AG04449 (cell line): ENCODE measurements around the gene LSM4.
"Not testable (repeated sequence)": the region's sequence is repeated elsewhere in the genome, so short reads cannot be mapped to it uniquely, and the experiment has no call there.

Experiments used
- CTCF ChIA-PET: fragments of 350-600 bp; formaldehyde crosslinking; extraction: SDS; loops from one replicate; lab custom pipeline; 2021; ENCODE audit warnings: antibody characterized with exemption; lab: Yijun Ruan, JAX
- POLR2A ChIA-PET: fragments of 400-600, 350-600 bp; formaldehyde crosslinking; extraction: SDS; loops from one replicate; lab custom pipeline; 2020; ENCODE audit warnings: antibody characterized with exemption, inconsistent platforms; lab: Yijun Ruan, JAX
- DNase-seq: peaks from one replicate; pipeline ENCODE4 v3.0.0-alpha.2; 2010; ENCODE audit warnings: low read depth, low spot score
- H3K4me3 ChIP-seq: 2 replicates; pipeline ENCODE4 v1.5.1; 2011; ENCODE audit warnings: low read depth, mild to moderate bottlenecking, control low read depth, low read length
- TF ChIP-seq, protein P1 (sequence below): IDR thresholded peaks from one replicate; pipeline ENCODE4 v1.5.1; 2011; ENCODE audit warnings: mild to moderate bottlenecking, moderate library complexity, low read length, control low read depth, inconsistent platforms; ENCODE audit not compliant: insufficient read depth; ENCODE audit errors: missing control alignments

The LSM4 gene

DNA sequence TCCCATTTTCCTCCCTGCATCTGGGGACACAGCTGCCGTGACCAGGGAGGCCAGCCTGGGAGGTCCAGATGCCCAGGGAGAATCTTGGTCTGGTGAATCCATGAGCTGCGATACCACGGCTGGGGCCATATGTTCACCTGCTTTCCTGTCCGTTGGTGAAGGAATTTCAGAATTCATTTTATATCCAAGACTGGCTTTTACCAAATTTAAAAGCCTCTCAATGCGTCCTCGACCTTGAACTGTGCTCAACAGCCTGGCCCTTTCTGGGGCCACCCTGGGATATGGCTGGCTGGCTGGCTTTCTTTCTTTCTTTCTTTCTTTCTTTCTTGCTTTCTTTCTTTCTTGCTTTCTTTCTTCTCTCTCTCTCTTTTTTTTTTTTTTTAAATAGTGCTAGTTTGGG lies 40.9 kb upstream of the LSM4 start:
- ChIA-PET CTCF (interaction anchor here (0.9 to 2.1 kb wide), 5 partner anchors 14 to 47 kb away, joined by 3 to 12 read pairs (median 5); partner anchors contain the start of gene GDF15), POLR2A (interaction anchor here (1.4 kb wide), 1 partner anchor 22 kb away, joined by 8 read pairs; the partner anchor contains the start of gene GDF15)
- no peak for DNase-seq
- TF ChIP-seq, protein P1, sequence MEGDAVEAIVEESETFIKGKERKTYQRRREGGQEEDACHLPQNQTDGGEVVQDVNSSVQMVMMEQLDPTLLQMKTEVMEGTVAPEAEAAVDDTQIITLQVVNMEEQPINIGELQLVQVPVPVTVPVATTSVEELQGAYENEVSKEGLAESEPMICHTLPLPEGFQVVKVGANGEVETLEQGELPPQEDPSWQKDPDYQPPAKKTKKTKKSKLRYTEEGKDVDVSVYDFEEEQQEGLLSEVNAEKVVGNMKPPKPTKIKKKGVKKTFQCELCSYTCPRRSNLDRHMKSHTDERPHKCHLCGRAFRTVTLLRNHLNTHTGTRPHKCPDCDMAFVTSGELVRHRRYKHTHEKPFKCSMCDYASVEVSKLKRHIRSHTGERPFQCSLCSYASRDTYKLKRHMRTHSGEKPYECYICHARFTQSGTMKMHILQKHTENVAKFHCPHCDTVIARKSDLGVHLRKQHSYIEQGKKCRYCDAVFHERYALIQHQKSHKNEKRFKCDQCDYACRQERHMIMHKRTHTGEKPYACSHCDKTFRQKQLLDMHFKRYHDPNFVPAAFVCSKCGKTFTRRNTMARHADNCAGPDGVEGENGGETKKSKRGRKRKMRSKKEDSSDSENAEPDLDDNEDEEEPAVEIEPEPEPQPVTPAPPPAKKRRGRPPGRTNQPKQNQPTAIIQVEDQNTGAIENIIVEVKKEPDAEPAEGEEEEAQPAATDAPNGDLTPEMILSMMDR: no peak
- no peak overlapping the region for H3K4me3 ChIP-seq

DNA sequence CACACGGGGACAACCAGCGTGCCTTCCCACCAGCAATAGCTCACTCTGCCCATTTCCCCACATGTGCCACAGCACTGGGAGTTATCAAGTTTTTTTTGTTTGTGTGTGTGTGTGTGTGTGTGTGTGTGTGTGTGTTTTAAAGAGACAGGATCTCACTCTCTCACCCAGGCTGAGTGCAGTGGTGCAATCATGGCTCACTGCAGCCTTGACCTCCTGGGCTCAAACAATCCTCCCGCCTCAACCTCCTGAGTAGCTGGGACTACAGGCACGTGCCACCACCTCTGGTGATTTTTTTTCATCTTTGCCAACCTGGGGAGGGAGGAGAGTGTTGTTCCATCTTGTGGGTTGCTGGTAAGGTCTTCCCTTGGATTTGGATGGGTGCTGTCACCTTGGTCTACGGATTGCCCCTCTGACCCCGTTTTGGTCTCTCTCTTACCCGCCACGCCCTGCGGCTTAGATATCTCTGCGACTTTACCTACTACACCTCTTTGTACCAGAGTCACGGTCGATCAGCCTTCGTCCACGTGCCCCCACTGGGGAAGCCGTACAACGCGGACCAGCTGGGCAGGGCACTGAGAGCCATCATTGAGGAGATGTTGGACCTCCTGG lies 40.2 kb upstream of the LSM4 start:
- POLR2A ChIA-PET: no interaction called here
- no peak overlapping the region for H3K4me3 ChIP-seq
- no peak for DNase-seq
- CTCF ChIA-PET: interaction anchor here (1.2 to 4.9 kb wide), 4 partner anchors 23 to 48 kb away, joined by 3 to 27 read pairs (median 8); partner anchors contain the start of gene GDF15
- TF ChIP-seq, protein P1: no peak

DNA sequence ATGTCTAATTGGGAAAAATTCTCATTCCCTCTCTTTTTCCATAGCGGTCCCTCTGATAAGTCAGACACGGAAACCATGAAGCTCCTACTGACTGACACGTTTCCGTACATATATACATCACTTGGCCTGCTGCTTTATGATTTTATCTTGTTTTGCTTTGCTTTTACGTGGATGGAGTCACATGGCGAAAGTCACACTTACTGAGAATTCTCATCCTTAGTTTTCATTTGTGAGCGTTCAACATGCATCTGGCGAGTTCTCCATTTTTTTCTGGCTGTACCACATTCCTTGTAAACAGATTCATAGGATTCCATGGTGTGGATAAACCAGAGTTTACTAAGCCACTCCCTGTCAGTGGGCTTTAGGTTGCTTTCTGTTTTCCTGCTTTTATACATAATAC lies 38.8 kb upstream of the LSM4 start:
- H3K4me3 ChIP-seq: no peak overlapping the region
- TF ChIP-seq, protein P1: no peak
- no peak for DNase-seq
- CTCF ChIA-PET: interaction anchor here (2.4 to 4.9 kb wide), 3 partner anchors 12 to 49 kb away, joined by 17 to 34 read pairs (median 27); no protein-coding TSS in a partner anchor
- POLR2A ChIA-PET: interaction anchor here (0.7 kb wide), 1 partner anchor 30 kb away, joined by 3 read pairs; no protein-coding TSS in a partner anchor

DNA sequence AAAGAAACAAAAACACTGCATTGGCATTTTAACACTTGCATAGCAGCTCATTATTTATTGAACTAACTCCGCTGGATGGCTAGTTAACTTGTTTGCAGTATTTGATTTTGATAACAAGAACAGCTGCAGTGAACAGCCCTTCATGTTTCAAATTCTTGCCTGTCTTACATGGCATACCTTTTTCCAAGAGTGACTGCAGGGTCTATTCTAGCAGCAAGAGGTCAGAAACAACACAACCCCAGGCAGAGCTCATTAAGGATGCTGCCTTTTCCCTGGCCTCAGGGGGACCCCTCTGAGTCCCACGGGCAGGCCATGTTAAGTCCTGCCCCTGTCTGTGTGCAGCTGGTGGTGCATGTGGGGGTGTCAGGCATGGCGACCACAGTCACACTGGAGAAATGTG lies 34.2 kb upstream of the LSM4 start:
- ChIA-PET POLR2A (no interaction called here), CTCF (interaction anchor here (0.6 to 2.5 kb wide), 6 partner anchors 12 to 78 kb away, joined by 3 to 10 read pairs (median 3); no protein-coding TSS in a partner anchor)
- TF ChIP-seq, protein P1: no peak
- no peak for DNase-seq
- no peak overlapping the region for H3K4me3 ChIP-seq

DNA sequence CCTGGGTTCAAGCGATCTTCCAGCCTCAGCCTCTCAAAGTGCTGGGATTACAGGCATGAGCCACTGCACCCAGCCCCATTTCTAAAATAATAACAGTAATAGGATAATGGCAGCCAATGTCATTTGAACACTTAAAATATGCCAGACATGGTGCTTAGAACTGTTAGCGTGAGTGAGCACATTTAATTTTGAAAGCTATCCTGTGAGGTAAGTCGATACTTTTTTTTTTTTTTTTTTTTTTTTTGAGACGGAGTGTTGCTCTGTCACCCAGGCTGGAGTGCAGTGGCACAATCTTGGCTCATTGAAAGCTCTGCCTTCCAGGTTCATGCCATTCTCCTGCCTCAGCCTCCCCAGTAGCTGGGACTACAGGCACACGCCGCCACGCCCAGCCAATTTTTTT lies 31.9 kb upstream of the LSM4 start:
- DNase-seq, POLR2A ChIA-PET, H3K4me3 ChIP-seq: not testable (repeated sequence)
- CTCF ChIA-PET: interaction anchor here (0.9 to 4.7 kb wide), 7 partner anchors 32 to 76 kb away, joined by 3 to 32 read pairs (median 4); no protein-coding TSS in a partner anchor

DNA sequence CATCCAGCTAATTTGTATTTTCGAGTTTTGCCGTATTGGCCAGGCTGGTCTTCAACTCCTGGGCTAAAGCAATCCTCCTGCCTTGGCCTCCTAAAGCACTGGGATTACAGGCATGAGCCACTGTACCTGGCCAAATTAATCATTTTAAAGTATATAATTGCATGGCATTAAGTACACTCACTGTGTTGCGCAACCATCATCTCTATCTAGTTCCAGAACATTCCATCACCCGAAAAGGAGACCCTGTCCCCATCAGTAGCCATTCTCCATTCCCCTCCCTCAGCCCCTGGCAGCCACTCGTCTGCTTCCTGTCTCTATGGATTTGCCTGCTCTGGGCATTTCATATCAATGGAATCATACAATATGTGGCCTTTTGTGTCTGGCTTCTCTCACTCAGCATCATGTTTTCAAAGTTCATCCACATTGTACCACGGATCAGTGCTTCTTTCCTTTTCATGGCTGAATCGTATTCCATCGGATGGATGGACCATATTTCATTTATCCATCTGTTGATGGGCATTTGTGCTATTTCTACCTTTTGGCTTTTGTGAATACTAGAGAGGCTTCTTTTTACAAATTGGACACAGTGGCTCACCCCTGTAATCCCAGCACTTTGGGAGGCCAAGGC lies 30.6 kb upstream of the LSM4 start:
- ChIA-PET CTCF (interaction anchor here (1.5 to 4.7 kb wide), 2 partner anchors 36 to 59 kb away, joined by 4 to 32 read pairs; no protein-coding TSS in a partner anchor), POLR2A (no interaction called here)
- TF ChIP-seq, protein P1: no peak
- no peak for DNase-seq
- H3K4me3 ChIP-seq: no peak overlapping the region
